HG02852 (cell line): ENCODE data around the gene ABCE1.
"Not testable (repeated sequence)": the region's sequence is repeated elsewhere in the genome, so short reads cannot be mapped to it uniquely, and the experiment has no call there.

ENCODE experiments used
- ATAC-seq: cut with Tn5 transposase; IDR thresholded peaks from one replicate; pipeline ENCODE4 v1.9.1; 2021; ENCODE audit warnings: mild to moderate bottlenecking, moderate library complexity; ENCODE audit not compliant: unreplicated experiment

Gene ABCE1

DNA sequence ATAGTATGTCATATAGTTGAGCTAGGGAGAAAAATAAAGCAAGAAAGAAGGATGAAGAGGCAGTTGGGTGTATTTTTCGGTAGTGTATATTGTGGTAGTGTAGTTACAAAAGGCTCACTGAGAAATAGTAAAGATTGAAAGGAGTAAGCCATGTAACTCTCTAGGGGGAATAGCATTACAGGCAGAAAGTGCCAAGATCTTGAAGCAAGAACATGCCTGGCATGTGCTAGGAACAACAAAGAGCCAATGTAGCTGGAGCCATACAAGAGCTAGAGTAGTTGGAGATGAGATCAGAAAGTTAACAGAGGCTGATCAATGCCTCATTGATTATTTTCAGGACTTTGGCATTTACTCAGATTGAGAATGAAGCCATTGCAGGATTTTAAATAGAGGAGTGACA, 3.0 kb downstream of the ABCE1 start:
- no peak for ATAC-seq

DNA sequence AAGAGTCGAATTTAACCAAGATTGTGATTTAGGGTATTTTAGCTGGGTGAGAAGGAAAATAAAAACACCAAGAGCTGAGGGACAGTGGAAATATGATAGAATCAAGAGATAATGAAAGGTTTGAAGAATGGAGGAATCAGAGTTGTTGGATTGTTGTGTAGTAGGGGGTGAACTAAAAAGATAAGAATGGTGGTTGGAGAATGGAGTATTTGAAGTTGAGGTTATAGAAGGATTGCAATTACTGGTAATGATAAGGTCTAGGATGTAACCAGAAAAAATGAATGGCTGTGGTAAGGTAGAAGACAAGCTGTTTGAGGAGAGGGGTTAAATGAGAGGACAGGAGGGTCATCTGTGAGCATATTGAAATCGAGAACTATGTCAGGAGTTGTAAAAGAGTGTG, 4.5 kb downstream of the ABCE1 start:
- no peak for ATAC-seq

DNA sequence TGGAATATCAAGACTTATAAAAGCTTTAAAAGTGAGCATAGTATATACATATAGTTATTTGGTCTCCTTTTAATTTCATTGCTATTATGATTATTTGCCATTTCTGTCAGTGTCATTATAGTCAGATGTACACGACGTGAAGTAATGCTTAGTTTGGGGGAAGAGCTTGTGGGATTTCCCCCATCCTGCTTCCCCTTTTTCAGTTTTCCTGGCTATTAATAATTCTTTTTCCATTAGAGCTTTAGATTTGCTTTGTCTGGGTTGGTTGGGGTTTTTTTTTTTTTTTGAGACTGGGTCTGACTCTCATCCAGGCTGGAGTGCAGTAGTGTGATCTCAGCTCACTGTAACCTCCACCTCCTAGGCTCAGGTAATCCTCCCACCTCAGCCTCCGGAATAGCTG, 5.4 kb downstream of the ABCE1 start:
- ATAC-seq: no peak

DNA sequence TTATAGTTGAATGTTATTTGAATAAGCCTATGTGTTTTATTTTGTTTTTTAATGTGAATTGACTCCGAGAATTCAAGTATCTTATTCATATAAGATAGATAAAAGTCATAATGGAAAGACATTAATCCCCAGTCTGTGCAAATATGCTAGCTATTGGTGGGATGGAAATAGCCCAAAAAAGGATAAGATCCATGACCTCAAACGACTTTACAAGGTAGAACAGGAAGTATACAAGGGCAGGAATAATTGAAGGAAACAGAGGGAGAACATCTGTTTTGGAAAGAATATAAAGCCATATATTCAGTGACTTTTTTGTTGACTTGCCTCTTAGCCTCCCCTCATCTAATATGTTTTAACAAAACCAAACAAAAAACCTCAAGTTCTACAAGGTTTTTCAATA, 9.0 kb downstream of the ABCE1 start:
- ATAC-seq: no peak

DNA sequence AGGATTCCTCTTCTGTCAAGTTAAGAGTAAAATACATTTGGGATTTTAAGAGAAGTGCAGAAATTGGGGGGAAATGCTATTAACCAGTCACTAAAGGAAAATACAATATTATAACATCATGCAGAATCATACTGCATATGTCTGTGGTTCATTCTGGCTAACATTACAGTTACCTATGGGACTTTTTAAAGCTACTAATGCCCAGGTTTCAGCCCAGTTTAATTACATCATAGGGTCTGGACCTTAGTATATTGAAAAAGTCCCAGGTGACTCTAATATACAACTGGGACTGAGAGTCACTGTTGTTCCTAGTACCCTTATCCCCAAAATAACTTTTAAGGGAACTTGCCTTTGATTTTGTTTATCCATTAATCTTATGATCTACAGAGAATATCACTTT, 10.0 kb downstream of the ABCE1 start:
- no peak for ATAC-seq

DNA sequence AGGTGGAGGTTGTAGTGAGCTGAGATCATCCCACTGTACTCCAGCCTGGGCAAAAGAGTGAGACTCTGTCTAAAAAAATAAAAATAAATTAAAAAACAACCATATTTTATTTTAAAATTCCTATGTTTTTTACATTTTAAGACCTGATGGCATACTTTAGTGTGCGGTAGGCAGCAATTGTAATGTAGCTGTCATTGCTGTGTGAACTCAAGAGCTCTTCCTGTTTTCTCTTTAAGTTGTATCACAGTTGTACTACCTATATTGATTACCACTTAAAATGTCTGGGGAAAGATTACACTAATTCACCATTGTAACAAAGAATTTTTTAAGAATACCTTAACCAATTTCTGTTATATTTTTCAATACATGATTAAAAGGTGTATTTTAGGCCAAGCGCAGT, 27.3 kb downstream of the ABCE1 start:
- ATAC-seq: no peak

DNA sequence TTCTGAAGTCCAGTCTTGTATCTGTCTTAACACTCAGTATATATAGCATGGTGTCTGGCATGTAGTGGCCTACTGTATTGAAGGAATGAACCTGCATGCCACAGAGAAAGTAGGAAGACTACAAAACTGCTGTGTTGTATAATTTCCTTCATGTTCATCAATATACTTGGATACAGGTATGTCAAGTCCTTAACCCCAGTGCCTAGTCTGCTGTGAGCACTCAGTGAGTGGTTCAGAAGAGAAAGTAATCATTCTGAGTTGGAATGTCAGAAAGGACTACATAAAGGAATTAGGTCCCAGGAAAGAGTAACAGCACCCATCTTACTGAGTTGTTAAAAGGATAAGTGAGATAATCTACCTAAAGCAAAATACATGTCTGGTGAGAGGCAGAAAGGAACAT, 32.0 kb downstream of the ABCE1 start:
- no peak for ATAC-seq

DNA sequence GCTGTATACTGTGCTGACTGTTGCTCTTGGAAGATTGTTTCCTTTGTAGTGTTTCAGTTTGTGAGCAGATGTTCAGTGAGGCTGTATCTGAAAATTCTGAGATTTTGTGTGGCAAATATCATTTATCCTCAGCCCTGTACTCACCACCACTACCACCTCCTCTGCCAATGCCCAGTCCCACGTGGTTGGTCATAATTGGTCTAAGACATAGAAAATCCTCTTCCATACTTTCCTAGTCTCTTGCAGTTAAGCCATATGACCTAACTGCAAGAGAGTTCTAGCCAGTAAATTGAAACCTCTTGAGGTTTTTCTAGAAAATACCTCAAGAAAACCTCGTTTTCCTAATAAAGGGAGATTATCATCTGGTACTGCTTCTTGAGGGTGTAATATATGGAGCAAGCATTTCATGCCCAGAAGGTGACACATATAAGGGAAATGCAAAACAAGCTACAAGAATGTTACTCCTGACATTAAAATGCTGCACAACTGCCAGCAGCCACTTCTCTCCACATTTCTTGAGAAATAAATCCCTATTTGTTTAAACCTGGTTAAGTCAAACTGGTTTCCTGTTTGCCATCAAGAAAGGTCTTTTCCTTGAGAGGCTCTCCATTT, 32.8 kb downstream of the ABCE1 start:
- ATAC-seq: no peak

DNA sequence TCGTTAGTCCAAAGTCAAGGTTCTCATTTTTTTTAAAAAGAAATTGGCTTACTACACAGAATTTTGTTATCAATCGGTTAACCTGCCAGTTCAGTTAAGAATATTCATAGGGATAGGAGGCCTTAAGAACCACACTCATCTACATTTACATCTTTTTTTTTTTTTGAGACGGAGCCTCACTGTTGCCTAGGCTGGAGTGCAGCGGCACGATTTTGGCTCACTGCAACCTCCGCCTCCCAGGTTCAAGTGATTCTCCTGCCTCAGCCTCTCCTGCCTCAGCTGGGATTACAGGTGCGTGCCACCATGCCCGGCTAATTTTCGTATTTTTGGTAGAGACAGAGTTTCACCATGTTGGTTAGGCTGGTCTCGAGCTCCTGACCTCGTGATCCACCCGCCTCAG, 33.7 kb downstream of the ABCE1 start:
- no peak for ATAC-seq

DNA sequence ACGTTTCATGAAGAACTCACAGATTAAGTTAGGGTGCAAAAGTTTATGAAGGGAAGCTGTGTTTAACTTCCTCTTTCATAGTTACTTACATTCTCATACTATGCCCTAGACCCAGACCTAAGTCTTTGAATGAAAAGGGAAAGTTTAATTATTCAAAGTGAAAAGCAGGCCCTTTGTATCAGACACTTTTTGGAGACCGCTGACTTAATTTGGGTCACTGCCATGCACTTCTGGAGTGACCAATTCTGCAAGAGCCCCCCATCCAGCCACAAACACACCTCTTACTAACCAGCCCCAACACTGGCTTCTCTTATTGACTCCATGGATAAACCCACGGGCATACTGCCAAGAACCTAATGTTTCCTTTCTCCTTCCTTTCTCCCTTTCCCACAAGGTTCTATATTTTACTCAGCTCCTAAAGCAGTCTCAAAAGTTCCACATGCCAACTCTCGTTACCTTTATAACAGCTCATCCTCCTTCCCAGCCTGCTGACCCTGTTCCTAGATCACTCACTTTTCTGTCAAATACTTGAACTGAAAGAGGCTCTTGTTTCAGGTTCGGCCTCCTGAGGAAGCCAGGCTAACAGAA, 34.5 kb downstream of the ABCE1 start:
- peak; percentile 82 for ATAC-seq

DNA sequence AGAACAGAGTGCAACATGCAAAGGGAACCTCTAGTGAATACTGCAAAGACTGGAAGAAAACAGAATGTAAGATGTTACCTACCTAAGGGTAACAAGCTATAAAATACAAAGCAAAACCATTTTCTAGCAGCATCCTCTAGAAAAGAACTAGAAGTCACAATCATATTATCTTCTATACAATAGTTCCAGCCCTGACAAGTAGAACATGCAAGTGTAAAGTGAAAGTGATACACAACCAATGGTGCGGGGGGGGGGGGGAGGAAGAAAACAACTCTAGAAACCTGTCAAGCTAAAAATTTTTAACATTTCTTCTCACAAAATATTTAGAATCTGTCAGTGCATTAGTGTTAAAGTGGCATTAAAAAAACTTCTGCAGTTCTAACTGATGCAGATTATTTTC, 38.1 kb downstream of the ABCE1 start:
- ATAC-seq: not testable (repeated sequence)

DNA sequence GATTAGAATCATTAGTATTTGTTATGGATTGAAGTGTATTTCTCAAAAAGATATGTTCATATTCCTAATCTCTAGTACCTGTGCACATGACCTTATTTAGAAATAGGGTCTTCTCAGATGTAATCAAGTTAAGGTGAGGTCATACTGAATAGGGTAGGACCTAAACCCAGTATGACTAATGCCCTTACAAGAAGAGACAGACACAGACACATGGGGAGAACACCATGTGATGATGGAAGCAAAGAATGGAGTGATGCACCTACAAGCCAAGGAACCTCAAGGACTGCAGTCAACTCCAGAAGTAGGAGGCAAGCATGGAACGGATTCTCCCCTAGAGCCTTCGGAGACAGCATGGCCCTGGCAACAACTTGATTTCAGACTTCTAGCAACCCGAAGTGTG, 50.9 kb downstream of the ABCE1 start:
- ATAC-seq: no peak

DNA sequence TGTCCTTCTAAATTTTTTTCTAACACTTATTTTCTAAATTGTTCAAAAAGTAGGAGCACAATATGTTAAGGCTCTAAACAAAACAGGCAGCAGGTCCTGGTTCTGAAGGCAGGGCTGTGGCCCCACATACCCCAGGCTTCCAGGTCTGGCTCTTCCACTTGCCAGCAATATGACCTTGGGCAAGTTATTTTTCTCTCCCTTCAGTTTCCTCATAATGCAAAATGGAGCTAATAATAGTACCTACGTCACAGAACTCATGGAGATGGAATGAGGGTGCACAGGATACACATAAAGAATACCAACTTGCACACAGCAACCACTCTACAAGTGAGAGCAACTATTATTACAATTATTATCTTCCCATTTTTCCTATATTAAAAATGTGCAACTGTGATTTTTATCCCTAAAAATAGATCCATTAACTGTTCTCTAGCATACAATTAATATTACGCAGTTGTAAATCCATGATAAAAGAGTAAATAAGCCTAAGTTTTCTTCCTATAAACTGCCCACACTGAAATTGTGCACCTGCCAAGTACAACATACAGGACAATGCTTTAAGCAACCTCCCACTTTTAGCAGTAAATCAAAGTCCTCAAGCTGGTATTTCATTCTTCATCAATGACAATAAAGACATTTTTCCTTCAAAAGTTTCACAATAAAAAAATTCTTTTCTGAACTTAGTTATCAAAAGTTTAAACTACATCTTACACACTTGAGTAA, 55.2 kb downstream of the ABCE1 start:
- no peak for ATAC-seq

DNA sequence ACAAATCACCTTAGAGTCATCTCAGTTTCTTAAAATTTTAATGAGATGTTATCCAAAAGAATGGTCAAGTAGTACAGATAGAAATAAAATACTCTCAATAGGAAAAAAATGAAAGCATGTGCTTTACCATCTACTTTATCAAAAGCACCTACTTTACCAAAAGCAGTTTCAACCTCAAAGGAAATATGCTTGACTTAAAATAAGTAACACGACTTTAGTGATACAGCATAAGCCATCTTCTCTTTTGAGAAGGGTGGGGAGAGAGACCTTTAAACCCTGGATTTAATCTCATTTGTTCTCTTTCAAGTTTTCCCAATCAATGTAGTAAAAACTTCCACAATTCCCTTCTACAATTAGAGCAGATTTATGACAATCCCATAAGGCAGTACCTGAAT, 55.8 kb downstream of the ABCE1 start:
- ATAC-seq: peak; percentile 68

DNA sequence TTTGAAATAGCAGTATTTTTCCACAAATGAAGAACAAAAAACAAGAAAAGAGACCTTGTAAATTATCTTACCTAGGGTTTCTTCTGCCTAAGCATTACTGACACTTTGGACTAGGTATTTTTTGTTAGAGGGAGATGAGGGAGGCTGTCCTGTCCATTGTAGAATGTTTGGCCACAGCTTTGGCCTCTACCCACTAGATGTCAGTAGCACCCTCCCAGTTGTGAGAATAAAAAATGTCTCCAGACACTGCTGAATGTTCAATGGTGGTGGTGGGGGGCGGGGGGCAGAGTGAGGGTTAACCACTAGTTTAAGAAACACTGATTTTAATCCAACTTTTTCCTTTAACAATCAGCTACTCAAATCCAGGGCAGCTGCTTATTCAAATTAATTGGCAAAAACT, 56.5 kb downstream of the ABCE1 start:
- peak; percentile 76 for ATAC-seq

DNA sequence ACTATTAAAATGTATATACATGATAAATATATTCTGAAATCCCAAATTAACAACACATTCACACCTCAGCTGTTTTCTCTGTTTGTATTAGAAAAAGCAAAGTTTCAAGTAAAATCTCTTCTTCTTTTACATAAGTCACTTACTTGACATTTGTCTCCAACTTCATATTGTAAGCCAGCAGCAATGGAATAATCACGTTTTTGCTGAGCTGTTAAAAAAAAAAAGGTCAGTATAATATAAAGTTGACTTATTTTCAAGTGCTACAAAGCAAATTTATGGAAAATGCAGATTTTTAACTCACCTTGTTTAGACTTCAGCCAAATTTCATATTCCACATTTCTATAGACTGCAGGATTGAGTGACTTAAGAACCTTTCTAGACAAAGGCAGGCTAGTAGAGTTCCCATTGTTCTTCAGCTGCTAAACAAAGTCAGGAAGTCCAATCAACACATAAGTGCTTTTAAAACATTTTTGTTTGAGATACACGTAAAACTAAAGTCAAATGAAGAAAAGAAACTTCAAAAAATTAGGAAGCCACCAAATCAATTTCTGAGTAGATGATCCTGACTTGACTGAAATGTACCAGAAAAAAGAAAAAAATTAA, 57.3 kb downstream of the ABCE1 start:
- ATAC-seq: no peak

DNA sequence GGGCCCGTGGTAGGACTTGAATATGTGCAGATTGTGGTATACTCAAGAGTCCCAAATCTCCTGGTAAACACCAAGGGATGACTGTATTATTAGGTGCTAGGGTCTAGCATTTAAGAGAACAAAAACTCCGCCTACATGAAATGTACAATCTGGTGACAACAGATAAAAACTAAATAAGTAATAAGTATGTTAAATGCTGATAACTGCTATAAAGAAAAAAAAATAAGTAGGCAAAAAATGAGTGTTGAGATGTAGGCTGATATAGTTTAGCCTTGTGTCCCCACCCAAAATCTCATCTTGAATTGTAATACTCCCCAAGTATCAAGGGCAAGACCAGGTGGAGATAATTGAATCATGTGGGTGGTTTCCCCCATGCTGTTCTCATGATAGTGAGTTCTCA, 58.9 kb downstream of the ABCE1 start:
- no peak for ATAC-seq

DNA sequence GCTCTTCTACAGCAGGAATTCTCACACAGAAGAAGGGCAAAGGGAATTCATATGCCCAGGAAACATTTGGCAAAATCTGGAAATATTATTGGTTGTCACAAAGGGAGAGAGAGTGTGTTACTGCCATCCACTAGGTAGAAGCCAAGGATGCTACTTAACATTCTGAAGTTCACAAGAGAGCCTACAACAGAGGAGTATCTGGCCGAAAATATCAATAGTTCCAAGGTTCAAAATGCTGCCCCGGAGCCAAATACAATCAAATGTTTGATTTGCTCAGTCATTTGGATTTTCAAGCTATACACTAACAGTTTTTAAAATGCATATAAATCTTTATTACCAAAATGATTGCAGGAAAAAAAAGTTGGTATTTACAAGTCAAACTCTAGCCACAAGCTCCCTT, 63.4 kb downstream of the ABCE1 start:
- no peak for ATAC-seq

DNA sequence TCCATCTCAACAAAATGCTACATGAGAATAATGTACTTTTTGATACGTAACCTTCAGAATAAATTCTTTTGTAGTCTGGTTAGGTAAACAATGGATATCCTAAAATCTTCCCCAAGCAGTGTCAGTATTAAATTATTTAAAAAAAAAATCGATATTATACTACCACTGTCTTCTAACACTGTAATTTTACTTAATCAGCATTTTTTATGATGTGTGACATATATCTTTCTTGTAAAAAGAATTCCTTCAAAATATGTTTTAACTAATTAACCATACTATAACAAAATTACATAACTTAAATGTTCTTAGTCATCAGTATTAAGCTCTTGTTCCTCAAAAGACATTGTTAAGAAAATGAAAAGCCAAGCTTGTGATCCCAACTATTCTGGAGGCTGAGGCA, 69.8 kb downstream of the ABCE1 start:
- no peak for ATAC-seq

DNA sequence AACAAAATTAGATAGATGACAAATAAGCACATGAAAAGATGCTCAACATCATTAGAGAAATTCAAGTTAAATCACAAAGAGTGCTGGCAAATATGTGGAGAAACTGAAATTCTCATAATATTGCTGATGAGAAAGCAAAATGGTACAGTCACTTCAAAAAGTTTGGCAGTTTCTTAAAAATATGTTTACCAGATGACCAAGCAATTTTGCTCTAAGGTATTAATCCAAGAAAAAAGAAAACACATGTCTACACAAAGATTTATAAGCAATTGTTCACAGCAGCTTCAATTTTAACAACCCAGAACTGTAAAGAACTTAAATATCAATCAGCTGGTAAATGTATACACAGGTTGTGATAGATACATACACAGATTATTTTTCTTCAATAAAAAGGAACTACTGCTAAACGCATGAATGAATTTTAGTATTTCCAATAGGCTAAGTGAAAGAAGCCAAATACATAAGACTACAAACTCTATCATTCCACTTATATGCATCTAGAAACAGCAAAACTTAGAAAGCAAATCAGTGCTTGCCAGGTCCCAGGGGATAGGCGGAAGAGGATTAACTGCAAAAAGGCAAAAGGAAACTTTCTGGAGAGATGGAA, 70.6 kb downstream of the ABCE1 start:
- ATAC-seq: no peak

DNA sequence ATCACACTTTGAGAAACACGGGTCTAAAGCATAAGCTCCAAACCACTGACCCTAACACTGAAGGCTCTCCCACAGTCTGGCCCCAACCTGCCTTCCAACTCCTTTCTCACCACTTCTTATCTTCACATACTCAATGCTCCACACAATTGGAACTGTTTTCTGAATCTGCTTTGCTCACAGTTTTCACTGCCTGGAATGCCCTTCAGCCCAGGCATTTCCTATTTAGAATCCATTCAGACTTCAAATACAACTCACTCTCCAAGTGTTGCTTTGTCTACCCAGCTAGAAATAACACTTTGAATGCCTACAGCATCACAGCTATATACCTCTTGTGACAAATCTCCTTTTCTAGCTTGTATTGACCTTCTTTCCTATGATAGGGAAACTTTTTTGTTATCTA, 72.1 kb downstream of the ABCE1 start:
- ATAC-seq: no peak

DNA sequence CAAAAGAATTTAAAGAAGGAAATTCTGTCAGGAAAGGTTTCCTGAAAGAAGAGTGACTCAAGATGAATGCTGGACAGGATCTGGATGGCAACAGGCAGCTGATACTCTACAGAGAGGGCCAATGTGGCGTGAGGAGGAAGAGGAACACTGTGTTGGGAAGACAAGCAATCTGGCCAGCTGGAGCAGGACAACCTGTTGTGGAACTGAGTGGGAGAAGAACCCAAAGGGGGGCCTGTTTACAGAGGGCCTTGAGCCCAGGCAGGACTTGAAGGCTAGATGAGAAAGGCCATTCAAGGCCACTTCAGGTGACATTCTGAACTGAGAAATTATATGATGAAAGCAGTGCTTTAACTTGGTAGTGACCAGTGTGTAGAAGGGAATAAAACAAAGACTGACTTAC, 73.8 kb downstream of the ABCE1 start:
- ATAC-seq: no peak
